HEK293 (cell line): Measurements from ENCODE around the gene CNNM1.

ENCODE experiments used
- CTCF ChIA-PET: fragments of 350-600 bp; formaldehyde crosslinking; extraction: SDS; loops from one replicate; lab custom pipeline; 2021; ENCODE audit warnings: antibody characterized with exemption; lab: Yijun Ruan, JAX
- POLR2A ChIA-PET: fragments of 300-600 bp; formaldehyde crosslinking; extraction: SDS; loops from one replicate; lab custom pipeline; 2020; ENCODE audit warnings: antibody characterized with exemption, inconsistent platforms; lab: Yijun Ruan, JAX
- H3K27ac ChIP-seq: fragments of 200-500 bp; sonication (Bioruptor generic); 2 replicates; pipeline ENCODE4 v1.5.1; 2014; ENCODE audit warnings: low read depth, low read length, control low read depth, inconsistent platforms; ENCODE audit errors: extremely low read depth
- H3K36me3 ChIP-seq, 2 experiments: fragments of 200-500 bp in 1 of 2; sonication (Bioruptor generic) in 1 of 2; 1 replicate in 1 of 2; 2 replicates in 1 of 2; pipeline ENCODE4 v1.5.1; 2014 to 2017; ENCODE audit warnings: inconsistent platforms in 2 of 2, low read length in 2 of 2; ENCODE audit not compliant: control insufficient read depth in 2 of 2, insufficient read depth in 1 of 2
- H3K4me1 ChIP-seq: fragments of 200-500 bp; sonication (Bioruptor generic); 2 replicates; pipeline ENCODE4 v1.5.1; 2014; ENCODE audit warnings: mild to moderate bottlenecking, low read length, inconsistent platforms; ENCODE audit not compliant: control insufficient read depth, insufficient read depth
- H3K4me3 ChIP-seq: 2 replicates; pipeline ENCODE4 v1.5.1; 2011; ENCODE audit warnings: low read depth, mild to moderate bottlenecking, control low read depth, low read length, moderate library complexity
- H3K9me3 ChIP-seq: fragments of 200-500 bp; sonication (Bioruptor generic); 2 replicates; pipeline ENCODE4 v1.5.1; 2014; ENCODE audit warnings: low read depth, low read length, inconsistent platforms; ENCODE audit not compliant: control insufficient read depth, insufficient read depth
- FEZF1 ChIP-seq: fragments of 450-650 bp; formaldehyde crosslinking; IDR thresholded peaks from 2 replicates; pipeline ENCODE4 v1.5.1; 2016; ENCODE audit warnings: missing biosample characterization, missing genetic modification characterization
- KLF16 ChIP-seq: fragments of 450-650 bp; formaldehyde crosslinking; IDR thresholded peaks from 2 replicates; pipeline ENCODE4 v1.5.1; 2017; ENCODE audit warnings: missing biosample characterization, missing genetic modification characterization
- KLF8 ChIP-seq: fragments of 450-650 bp; formaldehyde crosslinking; IDR thresholded peaks from 2 replicates; pipeline ENCODE4 v1.5.1; 2016; ENCODE audit warnings: missing biosample characterization, missing genetic modification characterization
- KLF9 ChIP-seq: fragments of 450-650 bp; formaldehyde crosslinking; IDR thresholded peaks from 2 replicates; pipeline ENCODE4 v1.5.1; 2016; ENCODE audit warnings: missing biosample characterization, missing genetic modification characterization, low read depth
- MZF1 ChIP-seq: fragments of 450-650 bp; formaldehyde crosslinking; IDR thresholded peaks from 2 replicates; pipeline ENCODE4 v1.5.1; 2017; ENCODE audit warnings: missing biosample characterization, missing genetic modification characterization, borderline replicate concordance
- PRDM1 ChIP-seq: fragments of 450-650 bp; formaldehyde crosslinking; IDR thresholded peaks from 2 replicates; pipeline ENCODE4; 2016; ENCODE audit warnings: missing biosample characterization, missing genetic modification characterization
- PRDM2 ChIP-seq: fragments of 450-650 bp; formaldehyde crosslinking; IDR thresholded peaks from 2 replicates; pipeline ENCODE4 v1.5.1; 2016; ENCODE audit warnings: missing biosample characterization, missing genetic modification characterization, borderline replicate concordance
- ZBTB10 ChIP-seq: fragments of 450-650 bp; formaldehyde crosslinking; IDR thresholded peaks from 2 replicates; pipeline ENCODE4 v1.5.1; 2016; ENCODE audit warnings: missing biosample characterization, missing genetic modification characterization
- ZNF146 ChIP-seq: fragments of 450-650 bp; formaldehyde crosslinking; IDR thresholded peaks from 2 replicates; pipeline ENCODE4 v1.5.1; 2016; ENCODE audit warnings: missing biosample characterization, missing genetic modification characterization
- ZNF155 ChIP-seq: fragments of 450-650 bp; formaldehyde crosslinking; IDR thresholded peaks from 2 replicates; pipeline ENCODE4 v1.5.1; 2016; ENCODE audit warnings: missing biosample characterization, missing genetic modification characterization
- ZNF335 ChIP-seq: fragments of 450-650 bp; formaldehyde crosslinking; conservative IDR thresholded peaks from 2 replicates; pipeline ENCODE4 v1.5.1; 2016; ENCODE audit warnings: missing biosample characterization, missing genetic modification characterization
- ZNF416 ChIP-seq: fragments of 450-650 bp; formaldehyde crosslinking; IDR thresholded peaks from 2 replicates; pipeline ENCODE4 v1.5.1; 2016; ENCODE audit warnings: missing biosample characterization, missing genetic modification characterization
- ZNF623 ChIP-seq: fragments of 450-650 bp; formaldehyde crosslinking; IDR thresholded peaks from 2 replicates; pipeline ENCODE4 v1.5.1; 2016; ENCODE audit warnings: missing biosample characterization, missing genetic modification characterization
- ZNF785 ChIP-seq: fragments of 450-650 bp; formaldehyde crosslinking; IDR thresholded peaks from 2 replicates; pipeline ENCODE4 v1.5.1; 2016; ENCODE audit warnings: missing biosample characterization, missing genetic modification characterization
- ZNF792 ChIP-seq: fragments of 450-650 bp; formaldehyde crosslinking; IDR thresholded peaks from 2 replicates; pipeline ENCODE4 v1.5.1; 2016; ENCODE audit warnings: missing biosample characterization, missing genetic modification characterization
- ZNF837 ChIP-seq: fragments of 450-650 bp; formaldehyde crosslinking; IDR thresholded peaks from 2 replicates; pipeline ENCODE4 v1.5.1; 2016; ENCODE audit warnings: missing biosample characterization, missing genetic modification characterization
- ZSCAN18 ChIP-seq: fragments of 450-650 bp; formaldehyde crosslinking; IDR thresholded peaks from 2 replicates; pipeline ENCODE4 v1.5.1; 2016; ENCODE audit warnings: missing biosample characterization, missing genetic modification characterization
- ZSCAN5A ChIP-seq: fragments of 450-650 bp; formaldehyde crosslinking; IDR thresholded peaks from 2 replicates; pipeline ENCODE4 v1.5.1; 2016; ENCODE audit warnings: missing biosample characterization, missing genetic modification characterization
- TF ChIP-seq, protein P1 (sequence below): fragments of 450-650 bp; formaldehyde crosslinking; IDR thresholded peaks from 2 replicates; pipeline ENCODE4 v1.5.1; 2016; ENCODE audit warnings: missing biosample characterization, missing genetic modification characterization
- TF ChIP-seq, protein P2 (sequence below): IDR thresholded peaks from 2 replicates; pipeline ENCODE4 v1.6.1; 2011; ENCODE audit warnings: mild to moderate bottlenecking, low read depth, low read length, borderline replicate concordance
- TF ChIP-seq, protein P3 (sequence below): fragments of 450-650 bp; formaldehyde crosslinking; optimal IDR thresholded peaks from 2 replicates; pipeline ENCODE3; 2016; ENCODE audit warnings: missing biosample characterization, mild to moderate bottlenecking, missing genetic modification characterization

The CNNM1 gene

DNA sequence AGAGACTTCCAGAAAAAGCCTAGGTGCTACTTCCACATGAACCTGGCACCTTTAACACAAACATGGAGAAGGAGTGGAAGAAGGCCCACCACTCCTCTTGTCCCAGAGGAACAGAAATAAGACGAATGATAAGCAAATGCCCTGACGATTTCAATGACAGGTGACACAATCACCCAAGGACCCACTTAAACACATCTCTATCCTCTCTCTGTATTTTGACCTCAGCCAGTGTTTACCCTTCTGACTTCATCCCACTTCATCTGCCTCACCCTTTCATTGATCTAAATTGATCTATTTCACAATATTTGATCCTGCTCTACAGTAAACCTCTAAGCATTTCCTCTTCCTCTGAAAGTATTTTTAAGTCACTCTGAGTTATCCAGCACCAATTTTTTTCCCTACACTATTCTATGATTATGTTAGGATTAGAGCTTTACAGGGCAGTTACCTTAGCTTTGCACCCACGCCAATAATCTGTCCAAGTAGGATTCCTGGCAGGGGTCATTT, 92.1 kb downstream of the CNNM1 start:
- CTCF ChIA-PET: interaction anchor here (1.8 kb wide), 1 partner anchor 15 kb away, joined by 7 read pairs; no protein-coding TSS in a partner anchor
- POLR2A ChIA-PET: interaction anchor here (3.1 kb wide), 1 partner anchor 9 kb away, joined by 14 read pairs; the partner anchor contains the start of gene GOT1
- H3K9me3 ChIP-seq: no peaks in the 10 kb centered on the region
- no peaks in the 10 kb centered on the region for H3K4me1 ChIP-seq
- H3K4me3 ChIP-seq: no peak overlapping the region
- no peak overlapping the region for H3K27ac ChIP-seq
- peaks cover 17 to 55% of the 10 kb centered on the region in 2 experiments for H3K36me3 ChIP-seq
- TF ChIP-seq PRDM1 (tag by site-specific recombination) (no peak), MZF1 (tag by site-specific recombination) (no peak), ZNF416 (no peak), ZNF837 (no peak), PRDM2 (no peak), ZNF785 (tag by site-specific recombination) (no peak), ZSCAN5A (tag by site-specific recombination) (no peak), KLF9 (tag by site-specific recombination) (no peak), ZBTB10 (no peak), ZNF146 (no peak)

DNA sequence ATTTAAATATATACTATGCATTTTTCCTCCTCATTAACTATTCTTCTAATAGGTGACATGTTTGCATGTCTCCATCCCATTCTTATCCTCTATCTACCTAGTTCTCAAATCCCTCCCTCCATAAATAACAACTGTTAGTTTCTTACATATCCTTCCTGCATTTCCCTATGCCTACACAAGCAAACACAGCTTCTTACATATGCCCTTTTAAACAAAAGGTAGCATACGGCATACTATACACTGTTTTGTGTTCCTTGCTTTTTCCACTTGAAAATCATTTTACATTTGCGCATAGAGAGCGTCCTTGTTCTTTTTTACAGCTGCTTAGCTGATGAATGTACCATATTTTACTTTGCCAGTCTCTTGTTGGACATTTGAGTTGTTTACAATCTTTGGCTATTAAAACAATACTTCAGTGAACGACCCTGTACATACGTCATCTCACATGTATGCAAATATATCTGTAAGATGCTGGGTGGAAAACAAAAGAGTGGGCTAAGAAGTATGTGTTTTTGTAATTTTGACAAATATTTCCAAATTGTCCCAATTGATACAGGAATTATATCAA, 93.5 kb downstream of the CNNM1 start:
- Histone ChIP-seq H3K4me1 (no peaks in the 10 kb centered on the region), H3K27ac (no peak overlapping the region), H3K9me3 (no peaks in the 10 kb centered on the region), H3K36me3 (peaks cover 17 to 55% of the 10 kb centered on the region in 2 experiments), H3K4me3 (no peak overlapping the region)
- ChIA-PET POLR2A (no interaction called here), CTCF (interaction anchor here (0.7 to 1.3 kb wide), 2 partner anchors 25 to 138 kb away, joined by 3 read pairs; no protein-coding TSS in a partner anchor)
- no peak for TF ChIP-seq FEZF1 (tag by site-specific recombination)
- no peak for TF ChIP-seq ZSCAN18 (tag by site-specific recombination)
- TF ChIP-seq KLF8 (tag by site-specific recombination): no peak
- TF ChIP-seq, protein P1, sequence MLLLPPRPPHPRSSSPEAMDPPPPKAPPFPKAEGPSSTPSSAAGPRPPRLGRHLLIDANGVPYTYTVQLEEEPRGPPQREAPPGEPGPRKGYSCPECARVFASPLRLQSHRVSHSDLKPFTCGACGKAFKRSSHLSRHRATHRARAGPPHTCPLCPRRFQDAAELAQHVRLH (tag by site-specific recombination): no peak
- TF ChIP-seq KLF16 (tag by site-specific recombination): no peak
- TF ChIP-seq, protein P2, sequence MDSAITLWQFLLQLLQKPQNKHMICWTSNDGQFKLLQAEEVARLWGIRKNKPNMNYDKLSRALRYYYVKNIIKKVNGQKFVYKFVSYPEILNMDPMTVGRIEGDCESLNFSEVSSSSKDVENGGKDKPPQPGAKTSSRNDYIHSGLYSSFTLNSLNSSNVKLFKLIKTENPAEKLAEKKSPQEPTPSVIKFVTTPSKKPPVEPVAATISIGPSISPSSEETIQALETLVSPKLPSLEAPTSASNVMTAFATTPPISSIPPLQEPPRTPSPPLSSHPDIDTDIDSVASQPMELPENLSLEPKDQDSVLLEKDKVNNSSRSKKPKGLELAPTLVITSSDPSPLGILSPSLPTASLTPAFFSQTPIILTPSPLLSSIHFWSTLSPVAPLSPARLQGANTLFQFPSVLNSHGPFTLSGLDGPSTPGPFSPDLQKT: no peak
- TF ChIP-seq, protein P3, sequence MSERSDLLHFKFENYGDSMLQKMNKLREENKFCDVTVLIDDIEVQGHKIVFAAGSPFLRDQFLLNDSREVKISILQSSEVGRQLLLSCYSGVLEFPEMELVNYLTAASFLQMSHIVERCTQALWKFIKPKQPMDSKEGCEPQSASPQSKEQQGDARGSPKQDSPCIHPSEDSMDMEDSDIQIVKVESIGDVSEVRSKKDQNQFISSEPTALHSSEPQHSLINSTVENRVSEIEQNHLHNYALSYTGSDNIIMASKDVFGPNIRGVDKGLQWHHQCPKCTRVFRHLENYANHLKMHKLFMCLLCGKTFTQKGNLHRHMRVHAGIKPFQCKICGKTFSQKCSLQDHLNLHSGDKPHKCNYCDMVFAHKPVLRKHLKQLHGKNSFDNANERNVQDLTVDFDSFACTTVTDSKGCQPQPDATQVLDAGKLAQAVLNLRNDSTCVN (tag by site-specific recombination): no peak
- no peak for TF ChIP-seq ZNF335 (tag by site-specific recombination)
- no peak for TF ChIP-seq ZNF155 (tag by site-specific recombination)
- TF ChIP-seq ZNF792 (tag by site-specific recombination): no peak
- TF ChIP-seq ZNF623 (tag by site-specific recombination): no peak
